Measurements from ENCODE around the gene MUSTN1.

Gene MUSTN1

GRCh38 chr3:52831500-52832301, 3.1 kb downstream of the MUSTN1 start:
- DNase-seq = no peak

- DNase-seq = no peak
These were observed 4.1 kb downstream of the MUSTN1 start, which contains the start of gene ITIH4 for GRCh38 chr3:52830535-52831258. Gene ITIH4, minus strand, starts transcription at chr3:52830672. Its CDS starts 30 bp downstream, at chr3:52830642.

- DNase-seq = no peak
These were observed 4.8 kb downstream of the MUSTN1 start for GRCh38 chr3:52829906-52830463.

GRCh38 chr3:52829482-52829881, 5.3 kb downstream of the MUSTN1 start:
- DNase-seq = no peak

GRCh38 chr3:52827866-52828376, 6.9 kb downstream of the MUSTN1 start:
- no peak for DNase-seq

GRCh38 chr3:52827441-52827840, 7.4 kb downstream of the MUSTN1 start:
- DNase-seq = no peak

- DNase-seq = no peak
These were observed 10.8 kb downstream of the MUSTN1 start for GRCh38 chr3:52824037-52824436.

- DNase-seq = no peak
These were observed 12.5 kb downstream of the MUSTN1 start for GRCh38 chr3:52822363-52822762.

GRCh38 chr3:52820736-52821135, 14.1 kb downstream of the MUSTN1 start:
- no peak for DNase-seq

- no peak for DNase-seq
These were observed 14.9 kb downstream of the MUSTN1 start for GRCh38 chr3:52819936-52820335.

GRCh38 chr3:52817860-52818259, 17.0 kb downstream of the MUSTN1 start:
- no peak for DNase-seq

GRCh38 chr3:52817221-52817620, 17.6 kb downstream of the MUSTN1 start:
- DNase-seq = no peak

- DNase-seq = no peak
These were observed 18.2 kb downstream of the MUSTN1 start for GRCh38 chr3:52816654-52817053.

- DNase-seq = no peak
These were observed 18.6 kb downstream of the MUSTN1 start for GRCh38 chr3:52816199-52816598.

- no peak for DNase-seq
These were observed 21.0 kb downstream of the MUSTN1 start for GRCh38 chr3:52813810-52814209.

- DNase-seq = no peak
These were observed 23.3 kb downstream of the MUSTN1 start for GRCh38 chr3:52811452-52812011.

- DNase-seq = no peak
These were observed 23.9 kb downstream of the MUSTN1 start for GRCh38 chr3:52810923-52811322.

- DNase-seq = no peak
These were observed 25.0 kb downstream of the MUSTN1 start for GRCh38 chr3:52809662-52810377.

GRCh38 chr3:52809149-52809548, 25.7 kb downstream of the MUSTN1 start:
- no peak for DNase-seq

- DNase-seq = no peak
These were observed 29.4 kb downstream of the MUSTN1 start for GRCh38 chr3:52805270-52806039.

- DNase-seq = no peak
These were observed 33.0 kb downstream of the MUSTN1 start for GRCh38 chr3:52801839-52802238.

- DNase-seq = no peak
These were observed 34.7 kb downstream of the MUSTN1 start for GRCh38 chr3:52800079-52800478.

All from NCI-H748 treated with DMSO at 0.1 percent for 48 hours (cell line).